SK-N-SH treated with all-trans-retinoic acid at 6 μM for 48 hours (cell line): ENCODE data around the gene ECHDC3.

Experiments
- ESRRG ChIP-seq: fragments of 250-450 bp; sonication (Bioruptor Pico); IDR thresholded peaks from 2 replicates; pipeline ENCODE4 v1.6.1; 2021; ENCODE audit warnings: mild to moderate bottlenecking
- ZFP30 ChIP-seq: fragments of 450-650 bp; formaldehyde crosslinking; IDR thresholded peaks from 2 replicates; pipeline ENCODE4 v1.5.0; 2022; ENCODE audit warnings: mild to moderate bottlenecking, moderate library complexity
- ZNF565 ChIP-seq: fragments of 450-650 bp; formaldehyde crosslinking; conservative IDR thresholded peaks from 2 replicates; pipeline ENCODE4 v1.5.0; 2020; ENCODE audit warnings: low read depth, mild to moderate bottlenecking, moderate library complexity
- TF ChIP-seq, protein P1 (sequence below): fragments of 250-450 bp; sonication (Bioruptor Pico); IDR thresholded peaks from 2 replicates; pipeline ENCODE4 v1.8.0; 2020; ENCODE audit warnings: mild to moderate bottlenecking, moderate library complexity, borderline replicate concordance

DNA sequence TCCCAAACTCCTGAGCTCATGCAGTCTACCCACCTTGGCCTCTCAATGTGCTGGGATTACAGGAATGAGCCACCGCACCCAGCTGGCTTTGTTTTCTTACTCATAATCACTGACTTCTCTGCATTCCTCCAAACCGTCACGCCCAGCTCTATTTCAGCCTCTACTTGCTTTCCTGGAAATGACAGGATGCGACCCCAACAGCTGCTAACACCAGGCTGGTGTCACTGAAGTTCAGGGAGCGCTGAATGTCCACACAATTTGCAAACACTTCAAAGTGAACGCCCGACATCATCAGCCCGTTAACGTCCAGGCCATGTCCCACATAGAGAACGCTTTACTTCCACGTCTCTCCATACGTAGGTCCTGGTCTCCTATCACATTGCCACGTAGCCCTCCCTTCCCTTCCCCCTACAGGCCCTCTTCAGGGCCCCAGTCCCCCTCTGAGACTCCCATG lies 68.2 kb downstream of the ECHDC3 start:
- no peak for TF ChIP-seq ESRRG (CRISPR knock-in tag)
- TF ChIP-seq ZNF565 = no peak
- TF ChIP-seq, protein P1, sequence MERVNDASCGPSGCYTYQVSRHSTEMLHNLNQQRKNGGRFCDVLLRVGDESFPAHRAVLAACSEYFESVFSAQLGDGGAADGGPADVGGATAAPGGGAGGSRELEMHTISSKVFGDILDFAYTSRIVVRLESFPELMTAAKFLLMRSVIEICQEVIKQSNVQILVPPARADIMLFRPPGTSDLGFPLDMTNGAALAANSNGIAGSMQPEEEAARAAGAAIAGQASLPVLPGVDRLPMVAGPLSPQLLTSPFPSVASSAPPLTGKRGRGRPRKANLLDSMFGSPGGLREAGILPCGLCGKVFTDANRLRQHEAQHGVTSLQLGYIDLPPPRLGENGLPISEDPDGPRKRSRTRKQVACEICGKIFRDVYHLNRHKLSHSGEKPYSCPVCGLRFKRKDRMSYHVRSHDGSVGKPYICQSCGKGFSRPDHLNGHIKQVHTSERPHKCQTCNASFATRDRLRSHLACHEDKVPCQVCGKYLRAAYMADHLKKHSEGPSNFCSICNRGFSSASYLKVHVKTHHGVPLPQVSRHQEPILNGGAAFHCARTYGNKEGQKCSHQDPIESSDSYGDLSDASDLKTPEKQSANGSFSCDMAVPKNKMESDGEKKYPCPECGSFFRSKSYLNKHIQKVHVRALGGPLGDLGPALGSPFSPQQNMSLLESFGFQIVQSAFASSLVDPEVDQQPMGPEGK (CRISPR knock-in tag) = no peak
- no peak for TF ChIP-seq ZFP30 (CRISPR knock-in tag)
